ENCODE data around the gene BORCS5. TPM values are rescaled to one million over a fixed set of nuclear protein-coding genes. Genes with fewer than 3 reads are reported as not detected.

The BORCS5 gene
- total RNA-seq, 4 donors from 2014 or later = 7.6 to 20.4 (median 10.0) TPM

GRCh38 chr12:12326262-12326661 lies 30.6 kb upstream of the BORCS5 start:
- 88 to 93% methylated on average over 3 of the region's 3 CpGs for WGBS, 2 donors
- H3K9me3 ChIP-seq = no peaks in the 10 kb centered on the region
- intact Hi-C loops (cut with DNase I) = no loop called here
- H3K27me3 ChIP-seq = no peaks in the 10 kb centered on the region
- H3K4me3 ChIP-seq = no peak overlapping the region
- peaks cover 0 to 25% (median 0%) of the 10 kb centered on the region in 3 donors for H3K36me3 ChIP-seq
- no peak overlapping the region for H3K27ac ChIP-seq
- TF ChIP-seq POLR2A (IDR thresholded peaks at IDR 0.05) (no peak), CTCF (IDR thresholded peaks at IDR 0.05) (no peak)
- H3K4me1 ChIP-seq = peaks cover 0 to 11% (median 0%) of the 10 kb centered on the region in 3 donors
- DNase-seq = no peak

- WGBS, 2 donors = 4 to 8% methylated on average over 1 of the region's 1 CpG
- Histone ChIP-seq H3K27ac (no peak overlapping the region), H3K9me3 (no peaks in the 10 kb centered on the region), H3K4me1 (peaks cover 0 to 26% (median 7%) of the 10 kb centered on the region in 3 donors), H3K36me3 (peaks cover 0 to 25% (median 0%) of the 10 kb centered on the region in 3 donors), H3K27me3 (no peaks in the 10 kb centered on the region), H3K4me3 (no peak overlapping the region)
- TF ChIP-seq CTCF (IDR thresholded peaks at IDR 0.05) (peak; percentile 51 to 71 (median 62)), POLR2A (IDR thresholded peaks at IDR 0.05) (no peak)
- intact Hi-C loops (cut with DNase I) = no loop called here
- DNase-seq = no peak
These were observed 29.1 kb upstream of the BORCS5 start for GRCh38 chr12:12327802-12328201.

GRCh38 chr12:12331244-12331771 lies 25.6 kb upstream of the BORCS5 start:
- intact Hi-C loops (cut with DNase I) = loop anchor here (10.0 kb wide), 1 partner anchor 247 kb away; no protein-coding TSS in a partner anchor

GRCh38 chr12:12331896-12332295 lies 25.0 kb upstream of the BORCS5 start:
- H3K4me1 ChIP-seq = peaks cover 0 to 50% (median 15%) of the 10 kb centered on the region in 3 donors
- intact Hi-C loops (cut with DNase I) = loop anchor here (10.0 kb wide), 1 partner anchor 247 kb away; no protein-coding TSS in a partner anchor
- no peaks in the 10 kb centered on the region for H3K27me3 ChIP-seq
- H3K27ac ChIP-seq = peak overlapping the region; percentile 10 to 68 (median 26)
- TF ChIP-seq CTCF (IDR thresholded peaks at IDR 0.05) = no peak
- no peak for TF ChIP-seq POLR2A (IDR thresholded peaks at IDR 0.05)
- no peak overlapping the region for H3K4me3 ChIP-seq
- DNase-seq = no peak
- H3K9me3 ChIP-seq = no peaks in the 10 kb centered on the region
- H3K36me3 ChIP-seq = peaks cover 0 to 40% (median 0%) of the 10 kb centered on the region in 3 donors
- 25 to 50% methylated on average over 1 of the region's 1 CpG for WGBS, 2 donors

More at GRCh38 chr12:12331244-12331771, 25.6 kb upstream of the BORCS5 start:
- Histone ChIP-seq H3K27me3 (no peaks in the 10 kb centered on the region), H3K4me1 (peaks cover 0 to 50% (median 15%) of the 10 kb centered on the region in 3 donors), H3K27ac (peak overlapping the region in 1 of 4 donors; percentile 68), H3K9me3 (no peaks in the 10 kb centered on the region), H3K36me3 (peaks cover 0 to 34% (median 0%) of the 10 kb centered on the region in 3 donors), H3K4me3 (no peak overlapping the region)
- TF ChIP-seq CTCF (IDR thresholded peaks at IDR 0.05) = no peak
- DNase-seq = no peak
- WGBS, 2 donors = 72 to 79% methylated on average over 7 of the region's 7 CpGs
